MM.1S (cell line): Measurements from ENCODE around the gene EMX1.

Source experiments
- EZH2 ChIP-seq: fragments of 300-600 bp; sonication (generic); optimal IDR thresholded peaks from 2 replicates; pipeline ENCODE3; 2017; ENCODE audit warnings: low read depth, mild to moderate bottlenecking, antibody characterized with exemption, low read length, mixed read lengths
- EZH2phosphoT487 ChIP-seq: fragments of 300-600 bp; sonication (generic); IDR thresholded peaks from 2 replicates; pipeline ENCODE4 v1.6.1; 2018; ENCODE audit warnings: antibody characterized with exemption, low read length
- TF ChIP-seq, protein P1 (sequence below): fragments of 300-600 bp; sonication (generic); IDR thresholded peaks from 2 replicates; pipeline ENCODE4 v1.5.1; 2016; ENCODE audit warnings: antibody characterized with exemption, low read length, mixed read lengths

DNA sequence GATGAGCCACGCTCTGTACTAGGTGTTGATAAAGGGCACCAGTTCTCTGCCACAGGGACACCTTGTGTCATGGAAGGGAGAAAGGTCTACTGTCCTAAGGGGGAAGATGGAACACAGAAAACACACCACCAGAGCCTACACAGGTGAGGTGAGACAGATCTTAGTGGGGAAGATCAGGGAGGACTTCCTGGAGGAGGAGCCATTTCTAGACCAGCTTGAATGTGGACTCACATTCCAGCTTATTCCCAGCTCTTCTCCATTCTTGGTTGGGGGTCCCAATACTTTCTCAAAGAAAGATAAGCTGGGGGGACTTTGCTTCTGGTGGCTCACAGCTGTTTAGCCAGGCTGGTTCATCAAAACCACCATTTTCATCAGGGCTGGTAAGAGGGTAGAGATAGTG lies 36.2 kb downstream of the EMX1 start:
- TF ChIP-seq EZH2 (no peak), EZH2phosphoT487 (no peak)
- TF ChIP-seq, protein P1, sequence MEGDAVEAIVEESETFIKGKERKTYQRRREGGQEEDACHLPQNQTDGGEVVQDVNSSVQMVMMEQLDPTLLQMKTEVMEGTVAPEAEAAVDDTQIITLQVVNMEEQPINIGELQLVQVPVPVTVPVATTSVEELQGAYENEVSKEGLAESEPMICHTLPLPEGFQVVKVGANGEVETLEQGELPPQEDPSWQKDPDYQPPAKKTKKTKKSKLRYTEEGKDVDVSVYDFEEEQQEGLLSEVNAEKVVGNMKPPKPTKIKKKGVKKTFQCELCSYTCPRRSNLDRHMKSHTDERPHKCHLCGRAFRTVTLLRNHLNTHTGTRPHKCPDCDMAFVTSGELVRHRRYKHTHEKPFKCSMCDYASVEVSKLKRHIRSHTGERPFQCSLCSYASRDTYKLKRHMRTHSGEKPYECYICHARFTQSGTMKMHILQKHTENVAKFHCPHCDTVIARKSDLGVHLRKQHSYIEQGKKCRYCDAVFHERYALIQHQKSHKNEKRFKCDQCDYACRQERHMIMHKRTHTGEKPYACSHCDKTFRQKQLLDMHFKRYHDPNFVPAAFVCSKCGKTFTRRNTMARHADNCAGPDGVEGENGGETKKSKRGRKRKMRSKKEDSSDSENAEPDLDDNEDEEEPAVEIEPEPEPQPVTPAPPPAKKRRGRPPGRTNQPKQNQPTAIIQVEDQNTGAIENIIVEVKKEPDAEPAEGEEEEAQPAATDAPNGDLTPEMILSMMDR = no peak
